Parathyroid adenoma (tissue), 2 donors: Measurements from ENCODE around the gene PRPF40B.

Experiments
- H2AFZ ChIP-seq: fragments of 300-600 bp; sonication (generic); one replicate; pipeline ENCODE4 v1.7.0; 2017; ENCODE audit warnings: antibody characterized with exemption, mild to moderate bottlenecking
- H3K27ac ChIP-seq: fragments of 300-600 bp; sonication (generic); one replicate; pipeline ENCODE4 v1.7.0; 2017
- H3K27me3 ChIP-seq: fragments of 300-600 bp; sonication (generic); one replicate; pipeline ENCODE4 v1.7.0; 2017; ENCODE audit warnings: low read length; ENCODE audit not compliant: control insufficient read depth, insufficient read depth
- H3K36me3 ChIP-seq: fragments of 300-600 bp; sonication (generic); one replicate; pipeline ENCODE4 v1.7.0; 2017; ENCODE audit warnings: low read length; ENCODE audit not compliant: control insufficient read depth, insufficient read depth
- H3K4me1 ChIP-seq: fragments of 300-600 bp; sonication (generic); one replicate; pipeline ENCODE4 v1.7.0; 2017; ENCODE audit warnings: control low read depth
- H3K4me2 ChIP-seq: fragments of 300-600 bp; sonication (generic); one replicate; pipeline ENCODE4 v1.7.0; 2017; ENCODE audit warnings: low read length
- H3K4me3 ChIP-seq: fragments of 300-600 bp; sonication (generic); one replicate; pipeline ENCODE4 v1.7.0; 2017; ENCODE audit warnings: low read depth, low read length
- H3K79me2 ChIP-seq: fragments of 300-600 bp; sonication (generic); one replicate; pipeline ENCODE4 v1.7.0; 2017; ENCODE audit warnings: control low read depth
- H3K9ac ChIP-seq: fragments of 300-600 bp; sonication (generic); one replicate; pipeline ENCODE4 v1.7.0; 2017; ENCODE audit warnings: mild to moderate bottlenecking
- H3K9me3 ChIP-seq: fragments of 300-600 bp; sonication (generic); one replicate; pipeline ENCODE4 v1.7.0; 2017; ENCODE audit warnings: low read length; ENCODE audit not compliant: control insufficient read depth
- TF ChIP-seq, protein P1 (sequence below): fragments of 300-600 bp; sonication (generic); IDR thresholded peaks from one replicate; pipeline ENCODE4 v1.7.0; 2017; ENCODE audit warnings: antibody characterized with exemption, mild to moderate bottlenecking
- donor health status: primary hyperparathyroidism.

The PRPF40B gene

DNA sequence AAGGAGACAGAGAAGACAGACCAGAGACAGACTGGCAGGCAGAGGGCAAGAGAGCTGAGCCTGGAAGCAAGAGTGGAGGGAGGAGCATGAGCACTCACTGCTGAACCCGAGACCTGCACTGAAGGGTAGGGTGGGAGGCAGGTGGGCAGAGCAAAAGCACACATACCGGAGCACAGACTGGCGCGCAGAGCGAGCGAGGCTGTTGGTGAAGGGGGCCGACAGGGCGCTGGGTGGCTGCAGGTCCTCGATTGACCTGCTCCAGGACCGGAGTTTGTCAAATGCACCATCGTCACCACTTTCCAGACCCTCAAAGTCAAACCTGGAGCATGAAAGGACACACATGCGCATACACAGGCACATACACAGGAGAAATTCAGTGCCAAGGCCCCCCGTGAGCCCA, 34.9 kb downstream of the PRPF40B start:
- no peak overlapping the region for H3K4me3 ChIP-seq
- H3K27me3 ChIP-seq, result no peaks in the 10 kb centered on the region
- no peak overlapping the region for H3K4me2 ChIP-seq
- no peaks in the 10 kb centered on the region for H3K79me2 ChIP-seq
- H2AFZ ChIP-seq, result no peak overlapping the region
- no peak overlapping the region for H3K27ac ChIP-seq
- H3K36me3 ChIP-seq, result no peaks in the 10 kb centered on the region
- H3K4me1 ChIP-seq, result no peaks in the 10 kb centered on the region
- no peak overlapping the region for H3K9ac ChIP-seq
- TF ChIP-seq, protein P1, sequence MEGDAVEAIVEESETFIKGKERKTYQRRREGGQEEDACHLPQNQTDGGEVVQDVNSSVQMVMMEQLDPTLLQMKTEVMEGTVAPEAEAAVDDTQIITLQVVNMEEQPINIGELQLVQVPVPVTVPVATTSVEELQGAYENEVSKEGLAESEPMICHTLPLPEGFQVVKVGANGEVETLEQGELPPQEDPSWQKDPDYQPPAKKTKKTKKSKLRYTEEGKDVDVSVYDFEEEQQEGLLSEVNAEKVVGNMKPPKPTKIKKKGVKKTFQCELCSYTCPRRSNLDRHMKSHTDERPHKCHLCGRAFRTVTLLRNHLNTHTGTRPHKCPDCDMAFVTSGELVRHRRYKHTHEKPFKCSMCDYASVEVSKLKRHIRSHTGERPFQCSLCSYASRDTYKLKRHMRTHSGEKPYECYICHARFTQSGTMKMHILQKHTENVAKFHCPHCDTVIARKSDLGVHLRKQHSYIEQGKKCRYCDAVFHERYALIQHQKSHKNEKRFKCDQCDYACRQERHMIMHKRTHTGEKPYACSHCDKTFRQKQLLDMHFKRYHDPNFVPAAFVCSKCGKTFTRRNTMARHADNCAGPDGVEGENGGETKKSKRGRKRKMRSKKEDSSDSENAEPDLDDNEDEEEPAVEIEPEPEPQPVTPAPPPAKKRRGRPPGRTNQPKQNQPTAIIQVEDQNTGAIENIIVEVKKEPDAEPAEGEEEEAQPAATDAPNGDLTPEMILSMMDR, result no peak
- no peaks in the 10 kb centered on the region for H3K9me3 ChIP-seq

DNA sequence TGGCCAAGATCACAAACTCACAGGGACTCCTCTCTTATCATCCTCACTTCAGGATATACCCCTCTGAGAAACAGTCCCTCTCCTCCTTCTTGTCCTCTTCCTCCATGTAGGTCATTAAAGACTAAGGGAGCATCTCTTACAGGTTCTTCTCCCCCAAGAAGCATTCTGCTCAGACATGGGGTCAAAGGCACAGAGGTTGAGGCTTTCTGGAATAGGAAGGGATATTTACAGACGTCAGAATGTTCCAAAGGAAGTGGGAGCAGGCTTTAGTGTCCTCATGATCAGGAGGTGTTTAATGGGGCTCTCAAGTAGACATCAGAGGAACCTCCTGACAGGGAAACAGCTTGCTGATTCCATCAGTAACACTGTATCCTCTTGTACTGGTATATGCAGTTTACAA, 36.4 kb downstream of the PRPF40B start:
- no peak overlapping the region for H3K4me2 ChIP-seq
- no peak overlapping the region for H3K27ac ChIP-seq
- no peak overlapping the region for H3K9ac ChIP-seq
- no peaks in the 10 kb centered on the region for H3K4me1 ChIP-seq
- no peaks in the 10 kb centered on the region for H3K9me3 ChIP-seq
- TF ChIP-seq, protein P1, result no peak
- H2AFZ ChIP-seq, result no peak overlapping the region
- no peak overlapping the region for H3K4me3 ChIP-seq
- no peaks in the 10 kb centered on the region for H3K79me2 ChIP-seq
- H3K27me3 ChIP-seq, result no peaks in the 10 kb centered on the region
- no peaks in the 10 kb centered on the region for H3K36me3 ChIP-seq

DNA sequence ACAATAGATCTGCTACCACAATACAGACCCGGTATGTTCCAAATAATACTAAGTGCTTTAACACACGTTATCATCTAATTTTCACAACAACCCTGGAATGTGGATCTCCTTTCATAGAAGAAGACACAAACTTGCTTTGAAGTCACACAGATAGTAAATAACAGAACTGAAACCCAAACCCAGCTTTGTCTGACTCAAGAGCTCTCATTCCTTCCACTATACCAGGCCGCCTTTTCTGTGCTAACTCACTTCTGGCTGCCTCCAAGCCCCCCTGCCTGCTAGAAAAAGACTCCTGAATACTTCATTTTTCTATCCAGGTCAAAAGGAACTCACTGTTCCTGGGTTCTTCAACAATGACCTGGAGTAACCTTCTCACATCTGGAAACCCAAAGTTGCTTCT, 37.8 kb downstream of the PRPF40B start:
- no peaks in the 10 kb centered on the region for H3K79me2 ChIP-seq
- no peak overlapping the region for H2AFZ ChIP-seq
- no peaks in the 10 kb centered on the region for H3K9me3 ChIP-seq
- H3K27ac ChIP-seq, result no peak overlapping the region
- no peak overlapping the region for H3K4me3 ChIP-seq
- H3K4me2 ChIP-seq, result no peak overlapping the region
- H3K36me3 ChIP-seq, result no peaks in the 10 kb centered on the region
- H3K27me3 ChIP-seq, result no peaks in the 10 kb centered on the region
- H3K9ac ChIP-seq, result no peak overlapping the region
- no peaks in the 10 kb centered on the region for H3K4me1 ChIP-seq
- TF ChIP-seq, protein P1, result no peak

DNA sequence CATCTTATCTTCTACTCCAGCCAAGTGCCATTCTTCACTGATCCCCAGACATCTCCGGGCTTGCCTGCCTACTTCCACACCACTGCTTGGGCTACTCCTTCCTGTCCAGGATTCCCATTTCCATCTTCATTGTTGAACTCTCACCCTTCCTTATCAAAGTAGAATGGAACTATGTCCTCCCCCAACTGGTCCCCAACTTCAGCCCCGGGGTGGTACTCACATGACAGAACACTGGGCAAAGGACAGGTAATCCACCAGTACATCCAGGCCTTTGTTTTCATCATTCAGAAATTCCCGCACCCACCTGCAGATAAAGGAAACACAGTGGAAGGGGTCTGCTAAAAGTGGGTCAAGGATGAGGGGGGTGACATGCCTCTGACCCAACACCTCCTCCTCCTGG, 38.4 kb downstream of the PRPF40B start:
- no peak overlapping the region for H3K9ac ChIP-seq
- H3K36me3 ChIP-seq, result no peaks in the 10 kb centered on the region
- H3K27me3 ChIP-seq, result no peaks in the 10 kb centered on the region
- no peak overlapping the region for H3K27ac ChIP-seq
- H3K4me2 ChIP-seq, result no peak overlapping the region
- no peak overlapping the region for H3K4me3 ChIP-seq
- H3K79me2 ChIP-seq, result no peaks in the 10 kb centered on the region
- TF ChIP-seq, protein P1, result no peak
- H3K9me3 ChIP-seq, result no peaks in the 10 kb centered on the region
- no peaks in the 10 kb centered on the region for H3K4me1 ChIP-seq
- no peak overlapping the region for H2AFZ ChIP-seq

DNA sequence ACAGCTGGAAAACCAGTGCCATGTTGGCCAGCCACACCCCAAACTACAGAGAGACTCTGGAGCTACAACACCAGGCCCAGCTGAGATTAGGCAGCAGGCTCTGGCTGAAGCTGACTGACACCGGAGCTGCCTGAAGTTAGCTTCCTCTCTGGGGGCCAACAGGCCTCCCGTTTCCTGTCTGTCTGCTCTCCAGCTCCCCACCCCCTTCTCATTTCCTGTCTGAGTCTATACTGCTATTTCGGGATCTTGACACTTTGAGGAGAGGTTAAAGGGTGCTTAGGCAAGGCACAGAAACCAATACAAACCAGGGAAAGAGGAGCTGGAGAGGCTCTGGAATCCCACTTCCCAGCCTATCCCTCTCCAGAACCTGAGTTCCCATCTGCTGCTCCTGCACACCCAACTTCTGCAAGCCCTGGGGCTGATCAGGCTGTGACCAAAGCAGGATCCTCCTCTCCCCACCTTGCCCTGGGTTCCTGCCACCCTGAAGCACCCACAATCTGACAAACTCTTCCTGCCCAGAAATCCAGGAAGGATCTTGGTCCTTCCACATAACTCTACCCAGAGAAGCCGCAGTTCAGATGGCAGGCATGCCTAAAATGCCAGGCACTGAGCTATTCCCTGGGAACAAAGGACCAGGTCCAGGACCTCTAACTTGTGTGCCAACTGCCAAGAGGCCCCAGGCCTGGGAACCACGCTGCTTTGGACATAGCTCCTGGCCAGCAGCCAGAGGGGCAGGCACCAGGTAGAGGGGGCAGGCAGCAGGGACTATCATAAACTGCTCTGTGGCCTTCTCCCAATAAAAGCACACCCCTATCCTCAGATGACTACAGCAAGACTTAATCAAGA, 39.9 kb downstream of the PRPF40B start:
- H3K27ac ChIP-seq, result peak overlapping the region; percentile 68
- H3K4me3 ChIP-seq, result no peak overlapping the region
- no peaks in the 10 kb centered on the region for H3K79me2 ChIP-seq
- H3K9ac ChIP-seq, result no peak overlapping the region
- no peaks in the 10 kb centered on the region for H3K9me3 ChIP-seq
- no peak overlapping the region for H3K4me2 ChIP-seq
- H3K27me3 ChIP-seq, result no peaks in the 10 kb centered on the region
- H2AFZ ChIP-seq, result no peak overlapping the region
- no peaks in the 10 kb centered on the region for H3K36me3 ChIP-seq
- TF ChIP-seq, protein P1, result no peak
- no peaks in the 10 kb centered on the region for H3K4me1 ChIP-seq
